HCT116 (cell line): ENCODE data around the gene GABRP. TPM values are rescaled to one million over a fixed set of nuclear protein-coding genes. Genes with fewer than 3 reads are reported as not detected.

Experiments used
- ATAC-seq: fragments of 200-7000 bp; cut with Tn5 transposase; 2 replicates; pipeline ENCODE4 v1.9.1; 2020; ENCODE audit warnings: mild to moderate bottlenecking, moderate library complexity
- BruUV-seq: library from RNA; stranded (reverse); fragments of 400-500 nt; replicated peaks from 2 replicates; lab custom pipeline; 2021; lab: Mats Ljungman, UMichigan
- CTCF ChIA-PET: fragments of 300-600 bp; sonication (Branson Sonifier 250); formaldehyde crosslinking; loops from one replicate; lab custom pipeline; 2021; ENCODE audit warnings: antibody characterized with exemption; lab: Charles Lee
- POLR2A ChIA-PET: fragments of 300-600, 350-600 bp; sonication (Branson Sonifier 250); formaldehyde crosslinking; loops from one replicate; lab custom pipeline; 2021; ENCODE audit warnings: antibody characterized with exemption; lab: Charles Lee
- RAD21 ChIA-PET, 2 experiments: fragments of 300-600 bp; sonication (Branson Sonifier 250); formaldehyde crosslinking; loops; one replicate each; lab custom pipeline; 2023; ENCODE audit warnings: low total read pairs in 2 of 2; ENCODE audit not compliant: uncharacterized antibody in 2 of 2, unreplicated experiment in 2 of 2, low non-redundant PET in 1 of 2; lab: Charles Lee
- DNase-seq: peaks from one replicate; pipeline ENCODE4 v3.0.0-alpha.2; 2010; ENCODE audit warnings: low read depth, low spot score
- H2AFZ ChIP-seq: fragments of 200-600 bp; shearing (Covaris generic), sonication (generic); 2 replicates; pipeline ENCODE4 v1.6.1; 2017; ENCODE audit warnings: low read depth, mixed run types, mixed read lengths, antibody characterized with exemption, low read length; ENCODE audit not compliant: poor library complexity, severe bottlenecking
- H3K27ac ChIP-seq: 2 replicates; pipeline ENCODE4 v1.5.1; 2012; ENCODE audit warnings: low read depth, low read length
- H3K27me3 ChIP-seq: fragments of 200-600 bp; sonication (generic); 2 replicates; pipeline ENCODE4 v1.6.1; 2016; ENCODE audit warnings: mixed run types, low read length, mixed read lengths; ENCODE audit not compliant: insufficient read depth
- H3K36me3 ChIP-seq, 2 experiments: fragments of 200-500 bp in 1 of 2; fragments of 200-600 bp in 1 of 2; sonication (Bioruptor generic) in 1 of 2; sonication (generic) in 1 of 2; 2 replicates each; pipeline versions ENCODE4 v1.5.1 to v1.6.1; 2014 to 2016; ENCODE audit warnings: low read length in 2 of 2, inconsistent platforms in 1 of 2, mixed read lengths in 1 of 2, mixed run types in 1 of 2; ENCODE audit not compliant: insufficient read depth in 2 of 2, control insufficient read depth in 1 of 2
- H3K4me1 ChIP-seq, 2 experiments: fragments of 200-600 bp in 1 of 2; sonication (generic) in 1 of 2; 2 replicates each; pipeline versions ENCODE4 v1.5.1 to v1.6.1; 2012 to 2017; ENCODE audit warnings: low read length in 2 of 2, inconsistent platforms in 1 of 2, mild to moderate bottlenecking in 1 of 2, mixed read lengths in 1 of 2, mixed run types in 1 of 2, moderate library complexity in 1 of 2; ENCODE audit not compliant: insufficient read depth in 2 of 2, control insufficient read depth in 1 of 2
- H3K4me2 ChIP-seq: fragments of 200-600 bp; sonication (generic); 2 replicates; pipeline ENCODE4 v1.6.1; 2017; ENCODE audit warnings: mixed run types, low read length, mixed read lengths
- H3K4me3 ChIP-seq, 2 experiments: fragments of 200-600 bp in 1 of 2; sonication (generic) in 1 of 2; replicated peaks in 1 of 2; 2 replicates each; pipeline ENCODE4 v1.5.1; 2011 to 2016; ENCODE audit warnings: low read length in 2 of 2, control low read depth in 1 of 2, low read depth in 1 of 2, mild to moderate bottlenecking in 1 of 2, mixed read lengths in 1 of 2, mixed run types in 1 of 2
- H3K79me2 ChIP-seq: fragments of 200-600 bp; sonication (generic); 2 replicates; pipeline ENCODE4 v1.6.1; 2017; ENCODE audit warnings: mild to moderate bottlenecking, mixed run types, low read length, moderate library complexity, mixed read lengths; ENCODE audit not compliant: insufficient read depth
- H3K9ac ChIP-seq: fragments of 200-600 bp; sonication (generic); 2 replicates; pipeline ENCODE4 v1.6.1; 2016; ENCODE audit warnings: low read length, mixed read lengths
- H3K9me2 ChIP-seq: fragments of 200-600 bp; sonication (generic), shearing (Covaris generic); 2 replicates; pipeline ENCODE4 v1.6.1; 2017; ENCODE audit warnings: mixed run types, mild to moderate bottlenecking, moderate library complexity; ENCODE audit not compliant: insufficient read depth
- H3K9me3 ChIP-seq, 2 experiments: fragments of 200-500 bp in 1 of 2; fragments of 200-600 bp in 1 of 2; sonication (Bioruptor generic) in 1 of 2; sonication (generic) in 1 of 2; 2 replicates each; pipeline ENCODE4 v1.6.1; 2014 to 2017; ENCODE audit warnings: low read length in 2 of 2, mixed read lengths in 2 of 2, inconsistent platforms in 1 of 2, low read depth in 1 of 2, mild to moderate bottlenecking in 1 of 2, mixed run types in 1 of 2, moderate library complexity in 1 of 2; ENCODE audit not compliant: control insufficient read depth in 1 of 2, insufficient read depth in 1 of 2
- H4K20me1 ChIP-seq: fragments of 200-600 bp; sonication (generic), shearing (Covaris generic); 2 replicates; pipeline ENCODE4 v1.6.1; 2017; ENCODE audit warnings: mixed run types, mild to moderate bottlenecking, moderate library complexity; ENCODE audit not compliant: insufficient read depth
- ELF1 ChIP-seq: IDR thresholded peaks from 2 replicates; pipeline ENCODE4 v1.6.1; 2012; ENCODE audit warnings: low read depth, borderline replicate concordance
- EZH2 ChIP-seq: fragments of 200-600 bp; sonication (generic); IDR thresholded peaks from 2 replicates; pipeline ENCODE4 v1.6.1; 2017; ENCODE audit warnings: antibody characterized with exemption, mixed run types
- EZH2phosphoT487 ChIP-seq: fragments of 200-600 bp; IDR thresholded peaks from 2 replicates; pipeline ENCODE4 v1.6.1; 2018; ENCODE audit warnings: antibody characterized with exemption, borderline replicate concordance
- FOSL1 ChIP-seq: IDR thresholded peaks from 2 replicates; pipeline ENCODE4 v1.6.1; 2012; ENCODE audit warnings: low read depth
- POLR2A ChIP-seq: IDR thresholded peaks from 2 replicates; pipeline ENCODE4 v1.7.0; 2011; ENCODE audit warnings: borderline replicate concordance; ENCODE audit not compliant: insufficient read depth, insufficient read length; ENCODE audit errors: extremely low read depth
- RAD21 ChIP-seq: IDR thresholded peaks from 2 replicates; pipeline ENCODE4 v1.6.1; 2012; ENCODE audit warnings: low read depth, mild to moderate bottlenecking
- SIN3A ChIP-seq: IDR thresholded peaks from 2 replicates; pipeline ENCODE4 v1.6.1; 2012; ENCODE audit warnings: low read depth
- SRF ChIP-seq: IDR thresholded peaks from 2 replicates; pipeline ENCODE4 v1.6.1; 2012; ENCODE audit warnings: low read depth
- TCF7L2 ChIP-seq: IDR thresholded peaks from 2 replicates; pipeline ENCODE4 v1.7.0; 2011; ENCODE audit warnings: borderline replicate concordance, inconsistent platforms; ENCODE audit not compliant: insufficient read depth, insufficient read length; ENCODE audit errors: extremely low read depth
- intact Hi-C: fragments of 100-400 bp; cut with micrococcal nuclease; formaldehyde crosslinking; loops from 2 replicates; pipeline ENCODE4 v1.10.0; 2022
- total RNA-seq: library from RNA; stranded (reverse); gene quantifications from one replicate; pipeline ENCODE4 v1.2.1, GENCODE V29; 2021; ENCODE audit not compliant: unreplicated experiment
- TF ChIP-seq, protein P1 (sequence below): IDR thresholded peaks from 2 replicates; pipeline ENCODE4 v1.6.1; 2012
- TF ChIP-seq, protein P2 (sequence below): IDR thresholded peaks from 2 replicates; pipeline ENCODE4 v1.6.1; 2012
- TF ChIP-seq, protein P3 (sequence below), 3 experiments: fragments of 200-600 bp in 1 of 3; sonication (generic) in 1 of 3; IDR thresholded peaks in 2 of 3; conservative IDR thresholded peaks in 1 of 3; 2 replicates each; pipeline ENCODE4 v1.5.1; 2012 to 2017; ENCODE audit warnings: low read depth in 2 of 3, low read length in 2 of 3, antibody characterized with exemption in 1 of 3, borderline replicate concordance in 1 of 3, control low read depth in 1 of 3, mild to moderate bottlenecking in 1 of 3, mixed read lengths in 1 of 3, mixed run types in 1 of 3, moderate library complexity in 1 of 3; ENCODE audit not compliant: insufficient read depth in 1 of 3
- TF ChIP-seq, protein P4 (sequence below): IDR thresholded peaks from 2 replicates; pipeline ENCODE4 v1.6.1; 2011; ENCODE audit warnings: mild to moderate bottlenecking, low read length, moderate library complexity; ENCODE audit not compliant: insufficient replicate concordance; ENCODE audit errors: extremely low read depth

GABRP gene
- total RNA-seq, 1 experiment from 2014 or later, result not detected

DNA sequence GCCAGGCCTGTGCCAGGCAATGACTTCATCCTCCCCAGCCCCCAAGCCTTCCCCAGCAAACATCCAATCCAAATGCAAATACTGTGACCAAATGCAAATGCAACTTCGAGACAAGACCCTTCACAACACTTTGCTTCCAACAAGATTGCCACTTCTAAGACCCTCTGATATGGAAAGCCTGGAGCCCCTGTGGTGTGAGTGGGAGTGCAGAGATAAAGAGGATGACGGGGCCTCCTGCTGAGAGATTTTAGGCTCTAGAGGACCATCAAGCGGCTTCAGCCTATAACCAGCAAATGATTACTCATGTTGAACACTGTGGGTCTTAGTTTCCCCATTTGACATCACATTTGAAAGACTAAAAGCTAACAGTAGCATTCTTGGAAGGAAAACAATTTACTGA, 46.6 kb upstream of the GABRP start:
- H2AFZ ChIP-seq, result no peak overlapping the region
- no peak overlapping the region for H3K4me2 ChIP-seq
- no peaks in the 10 kb centered on the region for H3K4me1 ChIP-seq
- no peak for TF ChIP-seq EZH2phosphoT487
- TF ChIP-seq FOSL1, result no peak
- TF ChIP-seq, protein P1, sequence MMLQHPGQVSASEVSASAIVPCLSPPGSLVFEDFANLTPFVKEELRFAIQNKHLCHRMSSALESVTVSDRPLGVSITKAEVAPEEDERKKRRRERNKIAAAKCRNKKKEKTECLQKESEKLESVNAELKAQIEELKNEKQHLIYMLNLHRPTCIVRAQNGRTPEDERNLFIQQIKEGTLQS, result no peak
- TF ChIP-seq, protein P2, sequence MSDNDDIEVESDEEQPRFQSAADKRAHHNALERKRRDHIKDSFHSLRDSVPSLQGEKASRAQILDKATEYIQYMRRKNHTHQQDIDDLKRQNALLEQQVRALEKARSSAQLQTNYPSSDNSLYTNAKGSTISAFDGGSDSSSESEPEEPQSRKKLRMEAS, result no peak
- TF ChIP-seq RAD21, result no peak
- no peak for TF ChIP-seq POLR2A
- TF ChIP-seq ELF1, result no peak
- no peak for TF ChIP-seq EZH2
- TF ChIP-seq, protein P3, sequence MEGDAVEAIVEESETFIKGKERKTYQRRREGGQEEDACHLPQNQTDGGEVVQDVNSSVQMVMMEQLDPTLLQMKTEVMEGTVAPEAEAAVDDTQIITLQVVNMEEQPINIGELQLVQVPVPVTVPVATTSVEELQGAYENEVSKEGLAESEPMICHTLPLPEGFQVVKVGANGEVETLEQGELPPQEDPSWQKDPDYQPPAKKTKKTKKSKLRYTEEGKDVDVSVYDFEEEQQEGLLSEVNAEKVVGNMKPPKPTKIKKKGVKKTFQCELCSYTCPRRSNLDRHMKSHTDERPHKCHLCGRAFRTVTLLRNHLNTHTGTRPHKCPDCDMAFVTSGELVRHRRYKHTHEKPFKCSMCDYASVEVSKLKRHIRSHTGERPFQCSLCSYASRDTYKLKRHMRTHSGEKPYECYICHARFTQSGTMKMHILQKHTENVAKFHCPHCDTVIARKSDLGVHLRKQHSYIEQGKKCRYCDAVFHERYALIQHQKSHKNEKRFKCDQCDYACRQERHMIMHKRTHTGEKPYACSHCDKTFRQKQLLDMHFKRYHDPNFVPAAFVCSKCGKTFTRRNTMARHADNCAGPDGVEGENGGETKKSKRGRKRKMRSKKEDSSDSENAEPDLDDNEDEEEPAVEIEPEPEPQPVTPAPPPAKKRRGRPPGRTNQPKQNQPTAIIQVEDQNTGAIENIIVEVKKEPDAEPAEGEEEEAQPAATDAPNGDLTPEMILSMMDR (IDR thresholded peaks at IDR 0.05 in 2 of 3, conservative IDR thresholded peaks at IDR 0.05 in 1 of 3; ENCODE audit: borderline replicate concordance in 1 of 3, insufficient read depth in 1 of 3, low read depth in 2 of 3, low read length in 2 of 3), result no peak
- no peak for TF ChIP-seq SIN3A
- TF ChIP-seq, protein P4, sequence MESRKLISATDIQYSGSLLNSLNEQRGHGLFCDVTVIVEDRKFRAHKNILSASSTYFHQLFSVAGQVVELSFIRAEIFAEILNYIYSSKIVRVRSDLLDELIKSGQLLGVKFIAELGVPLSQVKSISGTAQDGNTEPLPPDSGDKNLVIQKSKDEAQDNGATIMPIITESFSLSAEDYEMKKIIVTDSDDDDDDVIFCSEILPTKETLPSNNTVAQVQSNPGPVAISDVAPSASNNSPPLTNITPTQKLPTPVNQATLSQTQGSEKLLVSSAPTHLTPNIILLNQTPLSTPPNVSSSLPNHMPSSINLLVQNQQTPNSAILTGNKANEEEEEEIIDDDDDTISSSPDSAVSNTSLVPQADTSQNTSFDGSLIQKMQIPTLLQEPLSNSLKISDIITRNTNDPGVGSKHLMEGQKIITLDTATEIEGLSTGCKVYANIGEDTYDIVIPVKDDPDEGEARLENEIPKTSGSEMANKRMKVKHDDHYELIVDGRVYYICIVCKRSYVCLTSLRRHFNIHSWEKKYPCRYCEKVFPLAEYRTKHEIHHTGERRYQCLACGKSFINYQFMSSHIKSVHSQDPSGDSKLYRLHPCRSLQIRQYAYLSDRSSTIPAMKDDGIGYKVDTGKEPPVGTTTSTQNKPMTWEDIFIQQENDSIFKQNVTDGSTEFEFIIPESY, result no peak
- no peak for TF ChIP-seq TCF7L2
- TF ChIP-seq SRF, result no peak
- H3K4me3 ChIP-seq, result no peak overlapping the region
- no peaks in the 10 kb centered on the region for H3K9me2 ChIP-seq
- no peaks in the 10 kb centered on the region for H3K9me3 ChIP-seq
- DNase-seq (no peak), ATAC-seq (no peak)
- RAD21 ChIA-PET, result no interaction called here
- POLR2A ChIA-PET, result no interaction called here
- H3K36me3 ChIP-seq, result no peaks in the 10 kb centered on the region
- H3K27me3 ChIP-seq, result peaks cover 11% of the 10 kb centered on the region; the same call in 1 of the 2 replicates
- H3K9ac ChIP-seq, result no peak overlapping the region
- no peaks in the 10 kb centered on the region for H3K79me2 ChIP-seq
- no peaks in the 10 kb centered on the region for H4K20me1 ChIP-seq
- intact Hi-C loops, result no loop called here
- BruUV-seq, result no TSS peak
- no peak overlapping the region for H3K27ac ChIP-seq
- CTCF ChIA-PET, result no interaction called here
